MM.1S (cell line): ENCODE measurements around the gene SMCHD1.

Experiments used
- EZH2phosphoT487 ChIP-seq: fragments of 300-600 bp; sonication (generic); IDR thresholded peaks from 2 replicates; pipeline ENCODE4 v1.6.1; 2018; ENCODE audit warnings: antibody characterized with exemption, low read length
- TF ChIP-seq, protein P1 (sequence below): fragments of 300-600 bp; sonication (generic); IDR thresholded peaks from 2 replicates; pipeline ENCODE4 v1.5.1; 2016; ENCODE audit warnings: antibody characterized with exemption, low read length, mixed read lengths

DNA sequence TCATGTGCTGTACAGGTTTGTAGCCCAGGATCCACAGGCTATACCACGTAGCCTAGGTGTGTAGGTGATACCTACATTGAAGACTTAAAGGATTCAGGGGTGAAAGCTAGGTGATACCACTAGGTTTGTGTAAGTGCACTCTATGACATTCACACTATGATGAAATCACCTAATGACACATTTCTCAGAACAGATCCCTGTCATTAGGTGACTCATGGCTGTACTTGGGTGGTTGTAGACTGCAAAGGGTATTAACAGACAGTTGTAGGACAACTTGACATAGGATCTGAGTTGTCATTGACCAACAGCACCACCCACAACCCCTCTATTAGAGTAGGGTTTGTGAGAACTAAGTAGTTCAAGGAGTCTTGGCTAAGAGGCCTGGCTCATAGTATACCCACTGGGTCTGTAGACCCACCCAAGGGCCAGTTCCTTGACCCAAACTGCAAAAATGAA is 27.7 kb upstream of the SMCHD1 start:
- TF ChIP-seq, protein P1, sequence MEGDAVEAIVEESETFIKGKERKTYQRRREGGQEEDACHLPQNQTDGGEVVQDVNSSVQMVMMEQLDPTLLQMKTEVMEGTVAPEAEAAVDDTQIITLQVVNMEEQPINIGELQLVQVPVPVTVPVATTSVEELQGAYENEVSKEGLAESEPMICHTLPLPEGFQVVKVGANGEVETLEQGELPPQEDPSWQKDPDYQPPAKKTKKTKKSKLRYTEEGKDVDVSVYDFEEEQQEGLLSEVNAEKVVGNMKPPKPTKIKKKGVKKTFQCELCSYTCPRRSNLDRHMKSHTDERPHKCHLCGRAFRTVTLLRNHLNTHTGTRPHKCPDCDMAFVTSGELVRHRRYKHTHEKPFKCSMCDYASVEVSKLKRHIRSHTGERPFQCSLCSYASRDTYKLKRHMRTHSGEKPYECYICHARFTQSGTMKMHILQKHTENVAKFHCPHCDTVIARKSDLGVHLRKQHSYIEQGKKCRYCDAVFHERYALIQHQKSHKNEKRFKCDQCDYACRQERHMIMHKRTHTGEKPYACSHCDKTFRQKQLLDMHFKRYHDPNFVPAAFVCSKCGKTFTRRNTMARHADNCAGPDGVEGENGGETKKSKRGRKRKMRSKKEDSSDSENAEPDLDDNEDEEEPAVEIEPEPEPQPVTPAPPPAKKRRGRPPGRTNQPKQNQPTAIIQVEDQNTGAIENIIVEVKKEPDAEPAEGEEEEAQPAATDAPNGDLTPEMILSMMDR = no peak
- no peak for TF ChIP-seq EZH2phosphoT487
